ENCODE results near the gene ADCY2. TPM values are rescaled to one million over a fixed set of nuclear protein-coding genes. Genes with fewer than 3 reads are reported as not detected.

The ADCY2 gene
- total and polyA plus RNA-seq, 9 of the 15 experiments (the other 6 are each of a cell fraction or from before 2014, with no cell fraction given): 0.01 to 0.15 (median 0.03) TPM; not detected in 5

GRCh38 chr5:7789567-7789966, 393.6 kb downstream of the ADCY2 start (continued):
- TF ChIP-seq ZNF318 (IDR thresholded peaks at IDR 0.05; ENCODE audit: borderline replicate concordance in 1 of 2, low read depth in 1 of 2): no peak
- TF ChIP-seq STAG1 (CRISPR knock-in tag; IDR thresholded peaks at IDR 0.05; ENCODE audit: borderline replicate concordance): no peak
- TF ChIP-seq KLF10 (CRISPR knock-in tag; IDR thresholded peaks at IDR 0.05): no peak
- no peak for TF ChIP-seq USF2 (CRISPR knock-in tag; IDR thresholded peaks at IDR 0.05)
- no peak for TF ChIP-seq EHMT2 (IDR thresholded peaks at IDR 0.05)

Measured in K562 (cell line).